Stimulated activated CD8-positive, alpha-beta memory T cell treated with anti-CD3 and anti-CD28 coated beads, Interleukin-2, amount 100 ng/mL, for 48 hours (primary cell): ENCODE measurements around the gene KRT20.

ENCODE experiments used
- DNase-seq, 2 donors: peaks; one replicate each; pipeline ENCODE4 v3.0.0-alpha.2; 2020; ENCODE audit warnings: low read depth in 2 of 2

Gene KRT20

DNA sequence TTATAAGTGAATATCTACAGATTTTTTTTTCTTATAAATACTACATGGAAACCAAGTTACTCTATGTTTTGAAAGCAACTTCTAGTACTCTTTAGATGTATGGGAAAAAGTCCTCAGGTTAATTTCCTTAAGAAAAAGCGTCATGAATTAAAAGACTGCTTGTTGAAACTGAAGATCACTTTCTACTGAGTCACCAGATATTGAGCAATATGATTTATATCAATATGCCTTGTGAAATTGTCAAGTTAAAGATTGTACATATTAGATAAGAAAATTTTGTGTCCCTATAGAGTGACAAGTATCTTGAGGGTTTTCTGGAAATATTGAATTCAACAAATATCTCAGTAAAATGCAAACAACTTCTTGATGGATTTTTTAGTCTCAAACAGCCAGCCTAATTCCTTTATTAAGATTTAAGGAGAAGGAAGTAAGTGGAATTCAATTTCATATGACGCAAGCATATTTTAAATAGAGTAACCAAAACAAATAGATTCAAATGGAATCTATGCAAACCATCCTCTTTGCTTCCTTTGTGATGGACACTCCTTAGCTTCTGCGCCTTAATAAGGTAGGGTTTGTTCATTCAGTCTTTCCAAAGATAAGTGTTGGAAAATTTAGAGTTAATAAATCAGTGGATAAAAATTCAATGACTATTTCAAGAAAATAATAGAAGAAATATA is 34.6 kb downstream of the KRT20 start:
- DNase-seq = no peak

- no peak for DNase-seq
Measured at GRCh38 chr17:40849723-40850122, 35.3 kb downstream of the KRT20 start.

- no peak for DNase-seq
Measured at GRCh38 chr17:40848583-40849235, 36.3 kb downstream of the KRT20 start.

DNA sequence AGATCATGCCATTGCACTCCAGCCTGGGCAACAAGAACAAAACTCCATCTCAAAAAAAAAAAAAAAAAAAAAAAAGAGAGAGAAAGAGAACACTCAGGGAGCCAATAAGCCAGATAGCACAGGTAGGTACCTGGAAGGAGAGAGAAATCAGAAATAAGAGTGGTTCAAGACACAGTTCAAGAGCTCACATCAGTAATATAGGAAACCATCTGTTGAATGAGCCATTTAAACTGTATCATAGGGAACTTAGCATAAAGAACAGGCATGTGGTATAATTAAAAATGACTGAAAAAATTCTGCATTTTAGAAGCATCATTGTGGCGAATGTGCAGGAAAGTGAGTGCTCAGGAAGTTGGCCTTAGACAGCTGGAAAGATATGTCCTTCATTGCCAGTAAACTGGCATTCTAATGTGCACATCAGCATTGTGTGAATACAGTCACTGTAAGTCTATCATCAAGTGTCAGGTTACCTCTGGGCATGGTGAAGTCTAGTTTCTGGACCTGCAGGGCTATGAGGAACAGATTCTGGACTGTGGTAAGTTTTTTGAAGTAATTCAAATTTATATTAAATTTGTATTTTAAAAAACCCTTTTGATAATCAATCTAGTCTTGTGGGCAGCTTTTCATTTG is 38.4 kb downstream of the KRT20 start:
- DNase-seq = no peak

- DNase-seq = no peak
Measured at GRCh38 chr17:40844671-40845107, 40.4 kb downstream of the KRT20 start.

- DNase-seq = no peak
Measured at GRCh38 chr17:40843242-40843641, 41.8 kb downstream of the KRT20 start.

GRCh38 chr17:40841246-40841645 is 43.8 kb downstream of the KRT20 start:
- DNase-seq = no peak

- no peak for DNase-seq
Measured at GRCh38 chr17:40839194-40839593, 45.8 kb downstream of the KRT20 start.

GRCh38 chr17:40836020-40836419 is 49.0 kb downstream of the KRT20 start:
- no peak for DNase-seq

DNA sequence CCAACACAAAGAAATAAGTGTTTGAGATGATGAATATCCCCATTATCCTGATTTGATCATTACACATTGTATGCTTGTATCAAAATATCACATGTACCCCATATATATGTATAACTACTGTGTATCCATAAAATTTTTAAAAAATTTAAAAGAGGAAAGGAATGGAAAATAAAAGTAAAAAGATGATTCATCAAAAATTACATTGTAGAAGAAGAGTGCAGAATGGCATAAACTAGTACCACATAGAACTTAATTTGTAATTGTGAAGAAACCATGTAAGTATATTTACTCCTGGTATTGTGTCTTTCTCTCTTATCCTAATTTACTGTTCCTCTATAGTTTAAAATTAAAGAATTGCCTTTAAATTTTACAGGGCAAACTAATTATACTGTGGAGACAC is 51.2 kb downstream of the KRT20 start:
- DNase-seq = no peak

DNA sequence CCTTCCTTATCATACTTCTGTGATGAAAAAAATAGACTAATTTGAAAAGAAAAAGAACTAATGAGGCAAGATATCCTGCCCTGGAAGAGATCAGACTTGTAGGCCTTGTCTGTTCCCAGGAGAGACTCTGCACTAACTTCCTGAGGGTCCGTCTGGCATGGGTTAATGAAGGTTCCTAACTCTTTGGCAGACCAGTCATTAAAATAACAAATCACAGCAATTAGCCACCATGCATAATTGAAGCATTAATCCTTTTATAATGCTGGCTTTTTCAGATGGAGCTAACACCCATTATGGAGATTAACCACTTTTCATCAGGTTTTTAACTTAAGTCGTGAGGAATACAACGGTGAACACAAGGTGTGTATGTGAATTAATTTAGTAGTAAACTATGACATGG is 52.2 kb downstream of the KRT20 start:
- DNase-seq = no peak

GRCh38 chr17:40830085-40830776 is 54.8 kb downstream of the KRT20 start:
- no peak for DNase-seq

- DNase-seq = no peak
Measured at GRCh38 chr17:40828454-40829044, 56.5 kb downstream of the KRT20 start.

- DNase-seq = no peak
Measured at GRCh38 chr17:40827746-40828453, 57.1 kb downstream of the KRT20 start.
